Hematopoietic multipotent progenitor cell treated with erythropoietin and hydrocortisone succinate and interleukin-3 and kit ligand, for 15 days (in vitro differentiated cells): ENCODE results near the gene COX7B.

ENCODE experiments used
- DNase-seq: peaks from one replicate; pipeline ENCODE4 v3.0.0-alpha.2; 2015; ENCODE audit warnings: low spot score

The COX7B gene

GRCh38 chrX:77945910-77946545 is 46.8 kb downstream of the COX7B start:
- no peak for DNase-seq

DNA sequence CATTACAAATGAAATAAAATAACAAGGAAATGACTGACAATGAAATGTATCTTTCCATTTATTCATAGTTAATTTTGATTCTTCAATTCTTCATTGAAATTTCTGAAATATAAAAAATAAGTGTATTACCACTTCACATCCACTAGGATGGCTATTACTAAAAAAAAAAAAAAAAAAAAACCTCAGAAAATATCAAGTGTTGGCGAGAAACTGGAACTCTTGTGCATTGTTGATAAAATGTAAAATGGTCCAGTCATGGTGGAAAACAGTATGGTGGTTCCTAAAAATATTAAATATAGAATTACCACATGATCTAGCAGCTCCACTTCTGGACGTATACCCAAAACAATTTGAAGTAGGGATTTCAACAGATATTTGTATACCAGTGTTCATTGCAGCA is 47.3 kb downstream of the COX7B start:
- DNase-seq: no peak

DNA sequence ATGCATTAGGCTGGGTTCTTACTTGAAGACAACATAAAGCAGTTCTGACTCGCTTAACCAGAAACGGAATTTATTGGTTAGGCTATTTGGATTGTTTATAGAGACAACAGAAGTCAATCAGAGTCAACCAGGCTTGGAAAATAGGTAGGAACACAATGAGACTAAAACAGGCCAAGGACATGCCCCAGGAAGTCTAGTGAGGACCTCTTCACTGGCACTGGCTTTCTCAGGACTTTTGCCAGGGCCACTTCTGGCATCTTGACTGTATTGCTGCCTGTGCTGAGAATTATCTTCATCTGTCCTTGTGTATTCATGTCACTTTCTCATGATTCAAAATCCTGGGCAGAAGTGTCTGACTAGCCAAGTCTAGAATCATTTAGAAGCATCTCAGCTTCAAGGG is 50.6 kb downstream of the COX7B start:
- DNase-seq: no peak

- no peak for DNase-seq
These were observed 52.9 kb downstream of the COX7B start for GRCh38 chrX:77952173-77952572.

- no peak for DNase-seq
These were observed 54.0 kb downstream of the COX7B start for GRCh38 chrX:77953302-77953701.

DNA sequence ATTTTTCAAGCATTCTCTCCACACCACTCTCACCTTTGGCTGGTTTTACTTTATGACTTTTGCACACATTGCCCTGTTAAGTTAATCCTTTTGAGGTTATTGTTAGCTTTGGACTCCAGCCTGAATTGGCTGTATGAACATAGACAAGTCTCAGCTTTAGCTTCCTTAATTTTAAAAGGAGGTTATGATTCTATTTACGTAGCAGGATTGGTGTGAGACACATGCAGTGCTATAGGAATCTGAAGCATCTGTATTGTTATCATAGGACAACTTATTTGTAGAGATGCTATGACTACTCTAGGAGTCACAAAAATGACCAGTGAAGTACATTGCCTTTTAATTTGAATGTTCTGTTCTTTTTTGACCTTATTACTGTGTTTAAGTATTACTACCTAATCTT is 54.4 kb downstream of the COX7B start:
- no peak for DNase-seq
